GM12892 (cell line): ENCODE results near the gene MID1.

Experiments used
- POLR2A ChIP-seq: IDR thresholded peaks from 2 replicates; pipeline ENCODE4 v1.6.1; 2011; ENCODE audit warnings: low read depth, low read length, control low read depth
- POLR2AphosphoS5 ChIP-seq: IDR thresholded peaks from 2 replicates; pipeline ENCODE4 v1.6.1; 2011; ENCODE audit warnings: low read depth, low read length, control low read depth
- TAF1 ChIP-seq: IDR thresholded peaks from 2 replicates; pipeline ENCODE4 v1.6.1; 2011; ENCODE audit warnings: low read depth, mild to moderate bottlenecking, control low read depth, low read length, borderline replicate concordance

DNA sequence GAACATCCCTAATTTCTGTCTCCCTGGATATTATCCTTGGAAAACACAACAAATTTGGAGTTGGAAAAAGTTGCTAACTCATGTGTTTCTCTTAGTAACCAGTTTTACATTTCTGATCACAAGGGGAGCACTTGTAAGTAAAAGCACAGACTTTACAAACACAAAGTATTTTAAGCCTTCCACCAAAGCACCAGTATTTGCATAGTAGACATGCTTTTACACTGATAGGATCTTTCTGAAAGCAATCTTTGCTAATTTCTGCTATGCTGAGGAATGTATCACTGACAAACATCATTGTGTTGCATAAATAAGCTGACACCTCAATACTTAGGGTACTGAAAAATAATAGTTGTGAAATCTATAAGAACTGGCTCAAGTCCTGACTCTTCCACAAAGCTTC is 100.6 kb downstream of the MID1 start:
- no peak for TF ChIP-seq TAF1
- no peak for TF ChIP-seq POLR2A
- no peak for TF ChIP-seq POLR2AphosphoS5
